Vagina (tissue), 2 donors: ENCODE measurements around the gene ADGRD2. TPM values are rescaled to one million over a fixed set of nuclear protein-coding genes. Genes with fewer than 3 reads are reported as not detected.

Experiments used
- DNase-seq, 2 donors: peaks; one replicate each; pipeline ENCODE4 v3.0.0-alpha.2; 2017; ENCODE audit errors: extremely low spot score in 2 of 2
- H3K27ac ChIP-seq: fragments of 200-600 bp; sonication (generic); one replicate; pipeline ENCODE4 v1.5.1; 2019
- H3K27me3 ChIP-seq: fragments of 200-600 bp; sonication (generic); one replicate; pipeline ENCODE4 v1.5.1; 2019
- H3K36me3 ChIP-seq, 2 donors: fragments of 200-600 bp; sonication (generic); one replicate each; pipeline ENCODE4 v1.5.1; 2017 to 2019
- H3K4me1 ChIP-seq: fragments of 200-600 bp; sonication (generic); one replicate; pipeline ENCODE4 v1.5.1; 2019
- H3K4me3 ChIP-seq, 2 donors: fragments of 200-600 bp; sonication (generic); 1 replicate in 1 of 2; 2 replicates in 1 of 2; pipeline ENCODE4 v1.5.1; 2016 to 2019
- H3K9me3 ChIP-seq: fragments of 200-600 bp; sonication (generic); one replicate; pipeline ENCODE4 v1.5.1; 2019
- POLR2A ChIP-seq, 2 donors: fragments of 450-650 bp; IDR thresholded peaks; one replicate each; pipeline ENCODE4 v1.6.1; 2017; ENCODE audit warnings: antibody characterized with exemption in 2 of 2, mild to moderate bottlenecking in 2 of 2, moderate library complexity in 2 of 2
- POLR2AphosphoS5 ChIP-seq, 2 donors: sonication (generic); formaldehyde crosslinking; IDR thresholded peaks; one replicate each; pipeline ENCODE4 v1.9.0; 2017; ENCODE audit warnings: antibody characterized with exemption in 2 of 2, mild to moderate bottlenecking in 2 of 2, low read depth in 1 of 2; ENCODE audit not compliant: insufficient read depth in 1 of 2
- intact Hi-C: fragments of 100-400 bp; cut with DNase I; formaldehyde crosslinking; loops from one replicate; pipeline ENCODE4 v1.15.1; 2023
- total RNA-seq: library from RNA; depleted of rRNA; stranded (reverse); fragments of >200 nt; gene quantifications from one replicate; pipeline ENCODE4 v1.2.3, GENCODE V29; 2016
- TF ChIP-seq, protein P1 (sequence below), 3 experiments: fragments of 450-650 bp in 2 of 3; fragments of 200-600 bp in 1 of 3; sonication (generic) in 1 of 3; IDR thresholded peaks; one replicate each; pipeline ENCODE4 v1.5.1; 2017 to 2019; ENCODE audit warnings: antibody characterized with exemption in 3 of 3, mild to moderate bottlenecking in 2 of 3, moderate library complexity in 2 of 3

ADGRD2 gene
- total RNA-seq, 1 donor from 2014 or later: 4.2 TPM

GRCh38 chr9:124522121-124523098, 72.2 kb downstream of the ADGRD2 start:
- Histone ChIP-seq H3K4me3 (no peak overlapping the region), H3K36me3 (no peaks in the 10 kb centered on the region), H3K27me3 (no peaks in the 10 kb centered on the region), H3K9me3 (no peaks in the 10 kb centered on the region), H3K4me1 (no peaks in the 10 kb centered on the region), H3K27ac (no peak overlapping the region)
- TF ChIP-seq, protein P1, sequence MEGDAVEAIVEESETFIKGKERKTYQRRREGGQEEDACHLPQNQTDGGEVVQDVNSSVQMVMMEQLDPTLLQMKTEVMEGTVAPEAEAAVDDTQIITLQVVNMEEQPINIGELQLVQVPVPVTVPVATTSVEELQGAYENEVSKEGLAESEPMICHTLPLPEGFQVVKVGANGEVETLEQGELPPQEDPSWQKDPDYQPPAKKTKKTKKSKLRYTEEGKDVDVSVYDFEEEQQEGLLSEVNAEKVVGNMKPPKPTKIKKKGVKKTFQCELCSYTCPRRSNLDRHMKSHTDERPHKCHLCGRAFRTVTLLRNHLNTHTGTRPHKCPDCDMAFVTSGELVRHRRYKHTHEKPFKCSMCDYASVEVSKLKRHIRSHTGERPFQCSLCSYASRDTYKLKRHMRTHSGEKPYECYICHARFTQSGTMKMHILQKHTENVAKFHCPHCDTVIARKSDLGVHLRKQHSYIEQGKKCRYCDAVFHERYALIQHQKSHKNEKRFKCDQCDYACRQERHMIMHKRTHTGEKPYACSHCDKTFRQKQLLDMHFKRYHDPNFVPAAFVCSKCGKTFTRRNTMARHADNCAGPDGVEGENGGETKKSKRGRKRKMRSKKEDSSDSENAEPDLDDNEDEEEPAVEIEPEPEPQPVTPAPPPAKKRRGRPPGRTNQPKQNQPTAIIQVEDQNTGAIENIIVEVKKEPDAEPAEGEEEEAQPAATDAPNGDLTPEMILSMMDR (IDR thresholded peaks at IDR 0.05): no peak
- TF ChIP-seq POLR2A (IDR thresholded peaks at IDR 0.05) (no peak), POLR2AphosphoS5 (IDR thresholded peaks at IDR 0.05; ENCODE audit: insufficient read depth in 1 of 2, low read depth in 1 of 2) (no peak)
- DNase-seq: no peak
- intact Hi-C loops: no loop called here

- H3K27me3 ChIP-seq: no peaks in the 10 kb centered on the region
- no peak overlapping the region for H3K27ac ChIP-seq
- no peak for DNase-seq
- no peaks in the 10 kb centered on the region for H3K4me1 ChIP-seq
- H3K9me3 ChIP-seq: no peaks in the 10 kb centered on the region
- H3K4me3 ChIP-seq: no peak overlapping the region
- TF ChIP-seq, protein P1 (IDR thresholded peaks at IDR 0.05): no peak
- TF ChIP-seq POLR2AphosphoS5 (IDR thresholded peaks at IDR 0.05; ENCODE audit: insufficient read depth in 1 of 2, low read depth in 1 of 2): no peak
- TF ChIP-seq POLR2A (IDR thresholded peaks at IDR 0.05): no peak
- intact Hi-C loops: no loop called here
- H3K36me3 ChIP-seq: no peaks in the 10 kb centered on the region
Measured at GRCh38 chr9:124526174-124526573, 75.9 kb downstream of the ADGRD2 start.

- H3K36me3 ChIP-seq: no peaks in the 10 kb centered on the region
- intact Hi-C loops: no loop called here
- H3K4me3 ChIP-seq: no peak overlapping the region
- no peak for TF ChIP-seq POLR2AphosphoS5 (IDR thresholded peaks at IDR 0.05; ENCODE audit: insufficient read depth in 1 of 2, low read depth in 1 of 2)
- TF ChIP-seq, protein P1 (IDR thresholded peaks at IDR 0.05): no peak
- TF ChIP-seq POLR2A (IDR thresholded peaks at IDR 0.05): no peak
- no peaks in the 10 kb centered on the region for H3K9me3 ChIP-seq
- no peak overlapping the region for H3K27ac ChIP-seq
- H3K27me3 ChIP-seq: no peaks in the 10 kb centered on the region
- H3K4me1 ChIP-seq: no peaks in the 10 kb centered on the region
- DNase-seq: no peak
Measured at GRCh38 chr9:124527781-124528180, 77.5 kb downstream of the ADGRD2 start.

Other genes with a start within 250 kb of the ADGRD2 start
- 44.4 TPM for gene NEK6, start 192.5 kb upstream of the ADGRD2 start, total RNA-seq
- gene PSMB7, start 35.0 kb upstream of the ADGRD2 start, total RNA-seq: 121 TPM
- gene NR5A1, start 56.9 kb downstream of the ADGRD2 start, total RNA-seq: 1.2 TPM